Psoas muscle (tissue), 8 donors: ENCODE results near the gene PDHX. TPM values are rescaled to one million over a fixed set of nuclear protein-coding genes. Genes with fewer than 3 reads are reported as not detected.

Experiments
- ATAC-seq, 4 donors: fragments of 200-7000 bp; cut with Tn5 transposase; one replicate each; pipeline ENCODE4 v1.9.1; 2020; ENCODE audit warnings: moderate library complexity in 3 of 4, mild to moderate bottlenecking in 2 of 4
- DNase-seq, 2 donors: peaks; one replicate each; pipeline ENCODE4 v3.0.0-alpha.2; 2020
- H3K27ac ChIP-seq: fragments of 200-600 bp; one replicate; pipeline ENCODE4 v1.8.0; 2022
- H3K27me3 ChIP-seq, 3 donors: fragments of 200-600 bp in 1 of 3; one replicate each; pipeline versions ENCODE4 v1.6.1 to v1.8.0; 2013 to 2022; ENCODE audit warnings: low read length in 2 of 3, mild to moderate bottlenecking in 2 of 3, moderate library complexity in 1 of 3; ENCODE audit not compliant: insufficient read depth in 3 of 3
- H3K36me3 ChIP-seq, 2 donors: fragments of 200-600 bp in 1 of 2; one replicate each; pipeline versions ENCODE4 v1.6.1 to v1.8.0; 2013 to 2022; ENCODE audit warnings: low read depth in 1 of 2, mild to moderate bottlenecking in 1 of 2, moderate library complexity in 1 of 2; ENCODE audit not compliant: insufficient read depth in 1 of 2
- H3K4me1 ChIP-seq: fragments of 200-600 bp; one replicate; pipeline ENCODE4 v1.8.0; 2022
- H3K4me3 ChIP-seq: fragments of 200-600 bp; one replicate; pipeline ENCODE4 v1.8.0; 2022; ENCODE audit warnings: mild to moderate bottlenecking
- H3K9me3 ChIP-seq: fragments of 200-600 bp; one replicate; pipeline ENCODE4 v1.8.0; 2022
- WGBS, 3 donors: extraction: QIAGEN DNeasy Blood & Tissue Kit; methylation state at CpG; one replicate each; pipeline versions ENCODE4 v1.1.6 to v1.1.7; 2013; 5-methylcytosine and 5-hydroxymethylcytosine counted together
- intact Hi-C, 2 donors: fragments of 100-400 bp; cut with DNase I; formaldehyde crosslinking; loops; one replicate each; pipeline versions ENCODE4 v1.11.0 to v1.14.2; 2022
- polyA plus RNA-seq, 3 donors: library from polyadenylated mRNA; stranded (reverse); fragments of 200-250 nt; gene quantifications; one replicate each; pipeline ENCODE4 v1.2.3, GENCODE V29; 2013
- total RNA-seq, 4 donors: library from RNA; stranded (reverse); fragmentation: NEBNext Ultra II Directional in 2 of 4; extraction: Animal tissue kit (Norgen Biotek cat#: 25700) in 2 of 4; gene quantifications; one replicate each; pipeline versions ENCODE4 v1.2.1 to v1.2.4, GENCODE V29; 2021 to 2023
- TF ChIP-seq, protein P1 (sequence below): fragments of 200-600 bp; IDR thresholded peaks from one replicate; pipeline ENCODE4 v1.8.0; 2022; ENCODE audit warnings: antibody characterized with exemption
- donor health status: healthy with polysubstance abuse.
- donor health status: DM: no; HTN: no; CAD: no; lungs with moderate emphysema.
- donor health status: Bipolar disorder and iron deficiency.
- donor health status: healthy.
- donor health status: DM: yes; HTN: yes; CAD: no.
- donor health status: DM: no; HTN: no; CAD: no.
- donor health status: DM: no; HTN: no; CAD: no.
- donor health status: DM: yes; HTN: yes; CAD: no.

PDHX gene
- total and polyA plus RNA-seq, 7 donors: 64.6 to 189 (median 101) TPM

DNA sequence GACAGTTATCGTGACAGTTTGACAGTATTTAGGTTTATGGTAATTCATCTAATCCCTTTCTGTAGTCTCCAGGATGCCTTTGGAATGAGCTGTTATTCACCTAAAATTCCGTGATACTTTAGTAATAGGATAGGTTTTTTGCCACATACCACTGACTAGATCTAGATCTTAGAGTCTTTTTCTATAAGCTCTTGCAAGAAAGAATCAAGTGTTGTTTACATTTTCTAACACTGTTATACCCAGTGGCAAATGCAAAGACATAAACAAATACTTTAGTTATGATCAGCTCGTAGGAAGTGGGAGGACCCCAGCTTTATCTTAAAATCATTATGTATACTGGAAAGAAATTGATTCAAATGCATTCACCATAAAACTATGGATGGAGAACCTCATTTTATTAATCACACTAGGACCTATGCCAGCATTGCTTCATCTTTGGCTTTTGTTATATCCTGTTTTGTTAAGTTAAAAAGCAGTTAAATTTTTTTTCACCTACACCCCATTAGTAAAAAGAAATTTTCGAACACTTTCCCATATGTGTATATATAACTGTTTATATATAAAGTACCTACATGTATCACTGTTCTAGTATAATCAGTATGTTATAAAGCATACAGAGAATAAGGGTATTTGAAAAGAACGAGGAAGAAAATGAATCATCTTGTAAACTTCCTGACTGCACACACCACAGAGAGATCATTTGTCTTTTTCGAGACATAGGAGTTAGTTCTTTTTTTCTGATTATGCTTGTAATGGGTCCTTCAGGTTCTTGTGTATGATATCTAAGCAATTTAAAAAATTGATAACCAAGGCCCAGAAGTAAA is 60.9 kb downstream of the PDHX start:
- Histone ChIP-seq H3K4me3 (no peak overlapping the region), H3K36me3 (peaks cover 2 to 64% of the 10 kb centered on the region in 2 donors), H3K4me1 (no peaks in the 10 kb centered on the region), H3K27me3 (no peaks in the 10 kb centered on the region), H3K9me3 (no peaks in the 10 kb centered on the region), H3K27ac (no peak overlapping the region)
- DNase-seq (no peak), ATAC-seq (no peak)
- TF ChIP-seq, protein P1, sequence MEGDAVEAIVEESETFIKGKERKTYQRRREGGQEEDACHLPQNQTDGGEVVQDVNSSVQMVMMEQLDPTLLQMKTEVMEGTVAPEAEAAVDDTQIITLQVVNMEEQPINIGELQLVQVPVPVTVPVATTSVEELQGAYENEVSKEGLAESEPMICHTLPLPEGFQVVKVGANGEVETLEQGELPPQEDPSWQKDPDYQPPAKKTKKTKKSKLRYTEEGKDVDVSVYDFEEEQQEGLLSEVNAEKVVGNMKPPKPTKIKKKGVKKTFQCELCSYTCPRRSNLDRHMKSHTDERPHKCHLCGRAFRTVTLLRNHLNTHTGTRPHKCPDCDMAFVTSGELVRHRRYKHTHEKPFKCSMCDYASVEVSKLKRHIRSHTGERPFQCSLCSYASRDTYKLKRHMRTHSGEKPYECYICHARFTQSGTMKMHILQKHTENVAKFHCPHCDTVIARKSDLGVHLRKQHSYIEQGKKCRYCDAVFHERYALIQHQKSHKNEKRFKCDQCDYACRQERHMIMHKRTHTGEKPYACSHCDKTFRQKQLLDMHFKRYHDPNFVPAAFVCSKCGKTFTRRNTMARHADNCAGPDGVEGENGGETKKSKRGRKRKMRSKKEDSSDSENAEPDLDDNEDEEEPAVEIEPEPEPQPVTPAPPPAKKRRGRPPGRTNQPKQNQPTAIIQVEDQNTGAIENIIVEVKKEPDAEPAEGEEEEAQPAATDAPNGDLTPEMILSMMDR: no peak
- WGBS, 3 donors: 53 to 63% (median 56%) methylated on average over 6 of the region's 6 CpGs
- intact Hi-C loops: no loop called here

DNA sequence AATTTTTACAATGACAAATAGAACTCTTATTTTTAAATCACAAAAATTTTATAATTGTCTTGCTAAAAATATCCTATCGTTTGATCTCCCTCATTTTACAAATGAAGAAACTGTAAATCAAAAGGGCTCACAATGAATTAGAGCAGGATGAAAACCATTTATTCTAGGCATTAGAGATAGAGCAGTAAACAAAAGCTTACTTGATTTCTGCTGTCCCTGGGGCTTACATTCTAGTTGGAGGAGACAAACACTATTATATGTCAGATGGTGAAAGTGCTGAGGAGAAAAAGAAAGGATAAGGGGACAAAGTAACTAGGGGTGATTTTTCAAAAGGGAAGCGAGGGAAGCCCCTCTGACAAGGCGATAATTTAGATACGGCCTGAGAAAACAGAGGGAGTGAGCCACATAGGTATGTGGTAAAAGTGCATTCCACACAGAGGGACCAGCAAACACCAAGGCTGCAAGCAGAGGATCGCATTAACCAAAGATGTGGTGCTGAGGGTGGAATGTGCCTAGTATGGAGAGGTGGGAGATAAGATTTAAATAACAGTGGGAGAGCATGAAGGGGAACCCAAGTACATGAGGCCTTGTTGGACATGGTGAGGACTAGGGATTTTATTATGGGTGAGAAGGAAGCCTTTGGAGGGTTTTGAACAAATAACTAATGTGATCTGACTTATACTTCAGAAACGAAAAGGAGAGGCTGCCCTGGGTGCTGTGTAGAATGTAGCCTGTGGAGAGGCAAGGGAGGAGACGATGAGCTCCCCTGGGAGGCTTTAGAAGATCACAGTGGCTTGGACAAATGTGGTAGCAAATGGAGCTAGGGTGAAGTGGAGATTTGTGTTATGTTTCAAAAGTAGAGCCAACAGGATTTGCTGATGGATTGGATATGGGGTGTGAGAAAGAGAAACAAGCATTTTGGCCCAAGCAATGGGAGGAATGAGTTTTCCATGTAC is 62.1 kb downstream of the PDHX start:
- 73 to 86% (median 82%) methylated on average over 7 of the region's 7 CpGs for WGBS, 3 donors

DNA sequence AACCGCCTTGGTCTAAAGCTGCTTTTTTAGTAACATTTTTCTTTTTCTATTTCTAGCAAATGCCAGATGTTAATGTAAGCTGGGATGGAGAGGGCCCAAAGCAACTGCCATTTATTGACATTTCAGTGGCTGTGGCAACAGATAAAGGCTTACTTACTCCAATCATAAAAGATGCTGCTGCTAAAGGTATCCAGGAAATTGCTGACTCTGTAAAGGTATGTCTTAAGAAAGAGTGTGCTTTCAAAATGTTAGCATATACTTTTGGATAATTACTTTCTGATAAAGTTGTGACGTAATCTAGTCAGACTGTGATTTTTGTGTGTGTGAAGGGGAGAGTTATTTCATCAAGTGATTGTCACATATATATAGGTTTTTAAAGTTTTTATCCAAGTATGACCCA is 68.1 kb downstream of the PDHX start:
- DNase-seq (no peak), ATAC-seq (no peak)
- intact Hi-C loops: no loop called here
- Histone ChIP-seq H3K27me3 (no peaks in the 10 kb centered on the region), H3K36me3 (peaks cover 7 to 50% of the 10 kb centered on the region in 2 donors), H3K9me3 (no peaks in the 10 kb centered on the region), H3K27ac (no peak overlapping the region), H3K4me3 (no peak overlapping the region), H3K4me1 (peaks cover 15% of the 10 kb centered on the region)
- TF ChIP-seq, protein P1: no peak
- 96 to 97% (median 96%) methylated on average over 2 of the region's 2 CpGs for WGBS, 3 donors

More for the DNA sequence above, 62.1 kb downstream of the PDHX start:
- DNase-seq (no peak), ATAC-seq (no peak)
- H3K4me1 ChIP-seq: no peaks in the 10 kb centered on the region
- no peaks in the 10 kb centered on the region for H3K9me3 ChIP-seq
- peaks cover 2 to 54% of the 10 kb centered on the region in 2 donors for H3K36me3 ChIP-seq
- no peaks in the 10 kb centered on the region for H3K27me3 ChIP-seq
- TF ChIP-seq, protein P1: no peak
- intact Hi-C loops: no loop called here
- H3K4me3 ChIP-seq: no peak overlapping the region
- no peak overlapping the region for H3K27ac ChIP-seq

DNA sequence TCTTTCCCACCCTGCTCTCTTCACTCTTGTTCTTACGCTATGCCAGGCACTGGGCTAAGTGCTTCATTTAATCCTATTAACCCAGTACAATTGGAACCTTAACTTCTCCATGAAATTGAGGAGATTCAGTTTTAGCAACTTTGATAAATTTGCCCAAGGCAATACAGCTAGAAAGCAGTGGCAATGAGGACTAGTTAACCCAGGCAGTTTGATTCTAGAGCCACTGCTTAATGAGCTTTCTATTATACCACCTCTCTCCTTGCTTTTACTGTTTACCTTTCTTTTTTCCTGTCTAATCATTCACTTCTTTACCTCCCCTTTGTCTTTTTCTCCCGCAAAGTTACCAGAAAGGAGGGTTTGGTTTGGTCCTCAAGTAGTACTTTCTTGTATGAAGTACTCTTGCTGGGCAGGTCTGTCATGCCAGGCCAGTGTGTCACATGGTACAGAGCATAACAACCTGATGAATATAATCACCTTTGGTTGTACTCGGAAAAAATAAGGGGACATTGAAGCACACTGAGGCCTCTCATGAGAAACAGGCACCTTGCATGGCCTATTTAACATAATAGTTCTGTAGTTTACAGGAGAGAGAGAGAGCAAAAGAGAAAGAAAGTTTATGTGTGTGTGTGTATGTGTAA is 70.6 kb downstream of the PDHX start:
- Histone ChIP-seq H3K4me3 (no peak overlapping the region), H3K36me3 (peaks cover 7 to 51% of the 10 kb centered on the region in 2 donors), H3K9me3 (no peaks in the 10 kb centered on the region), H3K27me3 (no peaks in the 10 kb centered on the region), H3K27ac (no peak overlapping the region), H3K4me1 (peaks cover 15% of the 10 kb centered on the region)
- WGBS, 3 donors: 93 to 99% (median 98%) methylated on average over 3 of the region's 3 CpGs
- intact Hi-C loops: no loop called here
- TF ChIP-seq, protein P1: no peak
- ATAC-seq: no peak
- DNase-seq: no peak
